ENCODE measurements around the gene STS.
A peak's percentile ranks its signal among the peaks of the same experiment; 100 is the strongest.
"Not testable (repeated sequence)": the region's sequence is repeated elsewhere in the genome, so short reads cannot be mapped to it uniquely, and the experiment has no call there.

Gene STS

DNA sequence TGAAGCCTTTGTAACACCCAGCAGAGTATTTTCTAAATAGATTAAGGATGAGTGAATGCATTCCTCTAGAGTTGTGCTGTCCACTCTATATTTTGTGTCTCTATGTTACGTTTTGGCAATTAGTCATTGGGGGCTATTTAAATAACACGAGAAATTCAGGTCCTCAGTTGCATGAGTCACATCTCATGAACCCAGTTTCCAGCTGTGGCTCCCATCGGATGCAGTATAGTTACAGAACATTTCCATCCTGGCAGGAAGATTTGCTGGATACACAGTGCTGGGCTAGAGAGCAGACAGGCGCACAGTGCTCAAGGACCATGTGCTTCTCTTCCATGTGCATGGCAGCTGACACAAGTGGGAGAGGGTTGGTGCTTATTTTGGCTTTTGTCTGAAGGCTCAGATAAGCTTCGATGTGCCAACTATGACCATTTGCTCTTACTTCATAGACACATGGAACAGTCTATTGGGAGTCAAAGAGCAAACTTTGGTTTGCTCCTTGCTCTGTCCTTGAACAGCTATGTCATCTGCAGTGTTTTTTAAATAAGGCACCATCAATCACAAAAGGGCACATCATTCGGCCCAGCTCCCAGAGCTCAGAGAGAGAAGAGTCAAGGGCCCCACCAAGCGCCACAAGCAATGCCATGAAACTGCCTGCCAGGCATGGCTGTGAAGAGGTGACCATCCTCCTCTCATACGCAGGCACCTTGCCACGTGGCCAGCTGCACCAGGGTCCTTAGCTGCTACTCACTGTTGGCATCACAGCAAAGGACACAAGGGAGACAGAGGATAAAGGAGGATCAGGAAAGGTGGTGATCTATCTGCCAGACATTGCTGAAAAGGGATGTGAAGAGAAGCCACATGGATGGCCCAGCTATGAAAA is 8.1 kb upstream of the STS start:
- DNase-seq = no peak

DNA sequence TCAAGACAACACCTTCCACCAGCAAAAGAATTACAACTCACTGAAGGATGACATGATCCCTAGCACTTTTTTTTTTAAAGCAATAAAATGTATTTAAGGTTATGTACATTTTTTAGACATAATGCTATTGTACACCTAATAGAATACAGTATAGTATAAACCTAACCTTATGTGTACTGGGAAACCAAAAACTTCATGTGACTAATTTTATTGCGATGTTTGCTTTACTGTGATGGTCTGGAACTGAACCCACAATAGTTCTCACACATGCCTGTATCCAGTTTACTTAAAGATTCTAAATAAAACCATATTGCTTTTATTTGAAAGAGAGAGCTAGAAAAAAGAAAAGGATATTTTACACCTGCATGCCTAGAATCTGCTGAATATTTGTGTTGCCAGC is 4.4 kb upstream of the STS start:
- DNase-seq = no peak

DNA sequence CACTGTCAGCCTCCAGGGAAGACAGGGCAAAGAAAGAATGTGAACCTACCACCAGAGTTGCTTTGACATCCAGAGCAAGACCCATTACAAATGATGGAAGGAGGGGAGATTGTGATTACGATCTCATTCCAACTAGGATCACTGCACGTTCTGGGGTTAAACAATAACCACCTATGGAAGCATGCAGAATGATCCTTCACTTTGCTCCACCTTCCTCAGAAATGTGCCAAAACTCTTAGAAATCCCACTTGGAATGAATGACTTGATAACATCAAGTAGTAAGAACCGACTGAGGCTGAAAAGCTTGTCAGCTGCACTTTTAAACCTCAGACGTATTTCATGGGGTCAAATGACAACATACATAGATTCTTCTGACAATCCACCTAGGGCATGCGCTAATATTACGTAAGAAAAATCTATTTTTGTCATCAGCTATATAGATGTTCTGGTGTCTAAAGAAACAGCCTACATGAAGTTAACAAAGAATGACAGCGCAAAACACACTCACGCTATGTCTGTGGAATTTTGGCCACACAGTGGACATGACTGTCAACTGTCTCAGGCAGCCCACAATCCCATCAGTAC is 3.5 kb upstream of the STS start:
- no peak for DNase-seq

DNA sequence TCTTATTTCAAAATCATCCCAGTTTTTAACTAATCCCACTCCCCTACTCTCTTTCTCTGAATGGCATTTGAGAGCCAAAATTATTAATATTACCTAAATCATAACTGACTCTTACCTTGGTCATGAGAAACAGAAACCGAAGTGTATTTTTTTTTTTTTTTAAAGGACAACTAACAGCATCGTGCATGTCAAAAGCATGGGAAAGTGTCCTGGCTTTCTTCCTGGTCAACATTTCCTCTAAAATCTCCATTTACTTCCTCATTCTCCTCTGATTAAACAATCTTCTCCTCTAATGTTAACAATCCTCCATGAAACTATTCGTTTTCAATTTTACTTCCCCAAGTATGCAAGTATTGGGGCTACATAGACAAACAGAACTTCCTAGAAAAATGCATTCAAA is 2.1 kb upstream of the STS start:
- no peak for DNase-seq

DNA sequence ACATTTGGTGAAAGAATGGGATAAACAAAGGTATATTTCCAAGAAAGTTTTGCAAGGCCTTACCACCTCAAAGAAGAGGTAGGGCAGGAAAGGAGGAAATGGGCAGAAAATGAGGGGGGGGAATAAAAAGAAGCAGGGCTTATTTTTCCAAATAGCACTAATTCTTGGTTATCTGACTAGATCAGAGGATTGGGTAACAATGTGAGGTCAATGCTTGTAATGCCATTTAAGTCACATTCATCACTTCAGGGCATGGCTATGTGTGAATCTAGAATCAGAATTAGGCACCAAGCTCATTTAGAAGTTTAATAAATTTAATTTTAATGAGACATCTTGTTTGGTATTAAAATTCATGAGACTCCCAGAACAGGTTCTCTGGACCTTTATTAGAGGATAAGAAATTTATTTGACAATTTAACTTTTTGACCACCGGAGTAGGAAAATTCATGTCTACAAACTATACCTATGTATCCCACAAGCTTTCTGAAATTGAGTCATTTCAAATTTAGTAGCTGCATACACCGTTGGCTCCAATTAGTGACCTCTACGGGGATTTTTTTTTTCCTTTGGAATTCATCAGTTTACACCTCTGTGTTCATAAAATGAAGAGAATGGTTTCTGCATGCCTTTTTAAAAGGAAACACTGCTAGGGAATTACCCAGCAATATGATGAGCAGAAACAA is 1.4 kb upstream of the STS start:
- DNase-seq = no peak

DNA sequence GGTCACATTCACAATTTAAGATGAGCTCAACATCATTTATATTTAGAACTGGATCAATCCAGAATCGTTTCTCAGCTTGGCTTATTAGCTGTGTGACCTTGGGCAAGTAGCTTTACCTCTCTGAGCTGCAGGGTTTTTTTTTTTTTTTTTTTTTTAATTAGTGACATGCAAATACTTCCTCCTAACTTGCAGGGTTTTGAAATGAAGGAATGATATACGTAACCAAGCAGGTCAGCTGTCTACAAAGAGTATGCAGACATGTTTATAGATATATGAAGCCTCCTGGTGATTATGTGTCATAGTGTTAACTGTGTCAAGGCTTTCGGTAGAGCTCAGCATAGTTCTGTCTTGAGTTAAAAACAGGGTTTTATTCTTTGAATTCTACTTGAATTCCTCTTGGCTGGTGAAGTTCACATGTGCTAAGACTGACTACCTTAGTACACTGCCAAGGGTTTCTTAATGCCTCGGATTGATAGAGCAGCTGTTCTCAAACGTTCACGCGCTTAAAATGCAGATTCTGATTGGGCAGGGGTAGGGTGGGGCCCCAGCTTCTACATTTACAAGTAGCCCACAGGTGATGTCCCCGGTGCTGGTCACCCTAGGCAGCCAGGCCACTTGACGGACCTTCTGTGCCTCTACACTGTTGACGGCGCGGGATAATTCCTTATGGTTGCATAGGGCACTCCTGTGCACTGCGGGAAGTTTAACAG is 654 bp upstream of the STS start:
- no peak for DNase-seq

DNA sequence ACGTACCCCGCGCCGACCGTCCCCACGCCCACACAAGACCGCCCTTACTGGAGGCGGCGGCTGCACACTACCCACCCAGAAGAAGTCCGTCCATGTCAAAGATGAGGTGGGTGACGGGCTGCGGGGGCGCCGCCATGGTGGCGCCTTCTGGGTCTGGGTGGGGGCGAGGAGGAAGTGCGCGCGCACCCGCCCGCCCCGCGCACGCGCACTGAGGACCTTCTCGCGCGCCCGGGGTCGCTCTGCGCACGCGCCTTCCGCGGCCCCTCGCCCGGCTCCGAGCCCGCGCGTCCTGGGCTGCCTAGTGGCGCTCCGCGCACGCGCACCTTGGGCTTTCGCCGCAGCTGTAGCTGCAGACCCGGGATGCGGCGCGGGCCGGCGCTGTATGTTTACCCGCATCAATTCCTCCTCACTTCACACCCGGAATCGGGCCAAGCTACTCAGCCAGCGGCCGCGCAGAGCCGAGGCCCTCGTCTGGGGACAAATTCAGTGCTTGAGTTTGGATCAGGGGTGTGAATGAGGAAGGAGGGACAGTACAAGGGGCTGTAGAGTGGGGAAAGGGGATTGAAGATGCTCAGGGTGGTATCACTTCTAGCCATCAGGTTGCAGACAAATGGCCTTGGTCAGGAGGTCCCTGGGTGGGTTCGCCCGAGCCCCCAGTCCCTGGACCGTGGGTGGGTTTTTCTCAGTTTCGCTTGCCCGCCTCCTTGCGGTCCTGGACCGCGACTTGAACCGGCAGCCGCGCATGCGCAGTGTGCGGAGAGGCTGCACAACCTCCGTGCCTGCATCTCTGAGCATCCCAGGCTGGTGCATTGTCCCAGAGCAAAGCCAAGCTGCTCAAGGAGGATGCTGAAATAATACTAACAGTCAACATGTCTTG is 704 bp downstream of the STS start, which contains the start of gene PUDP:
TSS of gene PUDP (minus strand) at position 176 of the 877 bp plus-strand sequence. CDS start at position 136, 40 bp downstream.
- DNase-seq = peak; percentile 94

DNA sequence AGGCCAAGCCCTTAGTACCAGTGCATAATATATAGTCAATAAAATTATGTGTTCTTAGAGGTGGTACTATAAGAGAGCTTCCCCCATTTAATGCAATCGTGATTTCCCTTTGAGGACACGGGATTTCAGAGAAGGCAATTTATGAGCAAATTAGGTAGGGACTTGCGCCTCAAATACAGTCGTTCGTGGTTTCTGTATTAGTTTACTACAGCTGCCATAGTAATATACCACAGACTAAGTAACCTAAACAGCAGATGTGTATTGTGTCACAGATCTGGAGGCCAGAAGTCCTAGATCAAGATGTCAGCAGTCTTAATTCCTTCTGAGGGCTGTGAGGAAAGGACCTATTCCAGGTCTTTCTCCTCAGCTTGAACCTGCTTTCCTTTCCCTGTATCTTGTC is 1.9 kb downstream of the STS start:
- DNase-seq = no peak

DNA sequence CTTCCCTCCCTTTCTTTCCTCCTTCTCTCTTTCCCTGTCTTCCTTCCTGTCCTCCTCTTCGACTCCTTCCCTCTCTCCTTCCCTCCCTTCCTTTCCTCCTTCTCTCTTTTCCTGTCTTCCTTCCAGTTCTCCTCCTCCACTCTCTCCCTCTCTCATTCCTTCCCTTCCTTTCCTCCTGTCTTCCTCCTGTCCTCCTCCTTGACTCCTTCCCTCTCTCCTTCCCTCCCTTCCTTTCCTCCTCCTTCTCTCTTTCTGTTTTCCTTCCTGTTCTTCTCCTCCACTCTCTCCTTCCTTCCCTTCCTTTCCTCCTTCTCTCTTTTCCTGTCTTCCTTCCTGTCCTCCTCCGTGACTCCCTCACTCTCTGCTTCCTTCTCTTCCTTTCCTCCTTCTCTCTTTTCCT is 5.7 kb downstream of the STS start:
- DNase-seq = no peak

DNA sequence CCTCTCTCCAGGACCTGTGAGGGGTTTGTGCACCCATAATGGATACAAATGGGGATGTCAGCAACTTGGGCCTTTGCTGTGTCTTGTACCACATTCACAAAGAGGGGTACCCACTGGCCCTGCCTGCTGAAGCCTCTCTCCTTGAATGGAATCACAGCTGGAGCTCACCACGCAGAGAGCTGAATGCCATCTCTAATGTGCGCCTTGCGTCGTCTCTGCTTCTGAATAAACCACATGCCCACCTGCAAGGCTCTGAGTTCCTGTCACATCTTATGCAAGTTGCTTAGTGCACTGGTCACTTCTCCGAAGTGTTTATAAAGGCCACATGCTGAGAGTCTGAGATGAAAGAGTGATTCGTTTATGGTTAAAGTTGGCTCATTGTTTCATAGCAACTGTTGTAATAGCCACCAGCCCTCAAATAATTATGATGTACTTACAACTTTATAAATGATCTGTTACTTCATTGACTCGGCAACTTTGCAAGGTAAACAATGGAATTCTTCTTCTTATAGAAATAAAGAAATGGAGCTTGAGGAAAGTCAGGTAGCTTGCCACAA is 6.6 kb downstream of the STS start:
- DNase-seq = no peak

DNA sequence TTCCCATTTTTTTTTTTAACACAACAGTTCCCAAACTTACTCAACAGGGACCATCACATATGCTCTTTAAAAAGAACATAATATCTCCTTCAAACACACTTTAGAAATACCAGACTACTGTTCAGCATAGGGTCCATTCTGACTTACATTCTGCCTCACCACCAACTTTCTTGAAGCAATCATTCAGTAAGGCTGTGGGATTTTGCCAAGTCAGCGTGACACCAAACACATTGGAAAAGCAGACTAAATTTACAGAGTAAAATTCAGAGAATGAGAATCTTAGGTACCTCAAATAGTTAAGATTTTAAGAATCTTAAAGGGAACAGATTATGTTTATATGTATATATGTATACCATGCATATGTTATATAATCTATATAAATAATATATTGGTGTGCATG is 7.7 kb downstream of the STS start:
- DNase-seq = no peak

DNA sequence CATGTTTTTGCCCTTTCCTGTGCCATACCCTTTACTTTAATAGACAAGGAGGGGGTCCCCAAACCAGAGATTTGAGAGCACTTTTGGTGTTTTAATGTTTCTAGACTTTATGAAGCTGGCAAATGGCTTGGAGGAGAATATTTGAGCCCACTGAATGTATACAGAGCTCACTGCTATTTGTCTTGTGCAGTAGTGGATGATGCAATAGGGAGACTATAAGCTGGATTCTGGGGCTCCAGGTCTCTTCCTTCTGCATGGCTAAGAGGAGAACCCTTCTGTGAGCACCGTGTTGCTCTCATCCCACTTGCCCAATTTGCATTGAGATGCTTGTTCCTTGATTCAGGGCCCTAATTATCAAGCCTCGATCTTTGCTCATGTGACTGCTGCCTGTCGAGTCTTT is 9.4 kb downstream of the STS start:
- DNase-seq = no peak

DNA sequence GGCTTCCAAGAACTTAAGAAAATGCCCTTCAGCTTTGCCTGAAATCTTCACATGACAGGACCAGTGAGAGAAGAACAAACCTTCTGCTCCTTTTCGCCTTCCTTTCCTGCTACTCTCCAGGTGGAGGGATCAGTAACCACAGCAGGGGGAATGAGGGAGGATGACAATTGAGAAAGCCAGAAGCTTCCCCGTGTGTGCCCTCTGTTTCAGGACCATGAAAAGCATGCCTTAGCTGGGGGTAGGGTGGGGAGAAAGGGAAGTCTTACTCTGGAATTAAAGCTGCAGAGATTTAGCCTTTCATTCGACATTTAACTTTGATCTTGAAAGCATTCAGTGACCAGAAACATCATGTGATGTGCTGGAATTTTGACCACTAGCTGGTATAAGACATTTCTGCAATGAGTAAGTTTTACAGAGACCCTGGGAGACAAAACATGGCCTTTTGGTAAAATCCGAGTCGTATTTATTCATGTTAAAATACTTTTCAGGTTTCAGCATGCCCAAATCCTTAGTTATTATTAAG is 11.0 kb downstream of the STS start:
- DNase-seq = no peak

DNA sequence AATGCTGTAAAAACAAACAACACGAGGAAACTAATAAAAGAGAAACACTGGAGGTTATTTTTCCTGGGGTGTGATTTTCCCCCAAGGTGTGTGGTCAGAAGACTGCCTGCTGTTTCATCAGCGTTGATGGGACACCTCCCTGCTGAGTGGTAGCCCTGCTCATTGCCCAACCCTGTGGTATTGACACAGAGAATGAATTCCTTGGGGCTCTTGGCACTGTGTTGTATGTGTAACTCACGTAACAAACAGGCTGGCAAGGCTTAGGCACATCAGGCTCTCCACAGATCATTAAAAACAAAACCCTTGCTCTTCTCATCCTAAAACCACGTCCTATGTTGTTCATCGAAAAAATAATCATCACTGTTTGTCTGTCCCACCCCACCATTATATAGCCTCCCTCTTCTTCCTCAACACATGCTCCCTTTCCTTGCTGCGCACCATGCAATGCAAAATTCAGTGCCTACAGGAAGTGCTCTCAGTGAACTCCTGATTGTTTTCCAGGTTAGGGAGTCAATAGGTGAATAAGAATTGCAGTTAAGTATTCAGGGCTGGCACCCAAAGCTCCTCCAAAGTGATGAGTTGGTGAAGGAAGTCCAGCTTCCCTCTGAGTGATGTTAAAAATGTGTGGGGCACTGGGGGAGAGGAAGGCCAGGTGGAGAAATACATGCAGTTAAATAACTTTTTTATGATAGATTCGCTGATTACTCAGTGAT is 11.8 kb downstream of the STS start:
- DNase-seq = no peak

DNA sequence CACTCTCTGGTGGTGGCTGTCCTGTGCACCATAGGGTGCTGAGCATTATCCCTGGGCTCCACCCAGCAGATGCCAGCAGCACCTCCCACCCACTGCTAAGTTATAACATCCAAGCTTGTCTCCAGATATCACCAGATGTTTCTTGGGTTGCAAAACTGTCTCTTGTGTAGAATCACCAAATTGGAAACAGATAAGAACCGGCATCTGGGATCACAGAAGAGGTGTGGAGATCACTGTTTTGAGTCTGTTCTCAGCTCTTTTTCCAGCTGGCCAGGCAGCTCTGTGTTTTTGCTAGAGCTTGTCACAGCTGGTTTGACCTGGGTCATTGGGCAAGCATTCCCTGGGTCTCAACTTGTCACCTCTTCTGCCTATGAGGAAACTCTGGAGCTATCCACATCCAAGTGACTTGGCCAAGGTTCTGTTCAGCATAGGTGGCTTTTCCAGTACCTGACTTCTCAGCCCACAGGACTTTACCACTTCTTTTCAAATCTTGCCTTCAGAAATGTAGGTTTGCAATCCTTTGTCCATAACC is 15.7 kb downstream of the STS start:
- no peak for DNase-seq

DNA sequence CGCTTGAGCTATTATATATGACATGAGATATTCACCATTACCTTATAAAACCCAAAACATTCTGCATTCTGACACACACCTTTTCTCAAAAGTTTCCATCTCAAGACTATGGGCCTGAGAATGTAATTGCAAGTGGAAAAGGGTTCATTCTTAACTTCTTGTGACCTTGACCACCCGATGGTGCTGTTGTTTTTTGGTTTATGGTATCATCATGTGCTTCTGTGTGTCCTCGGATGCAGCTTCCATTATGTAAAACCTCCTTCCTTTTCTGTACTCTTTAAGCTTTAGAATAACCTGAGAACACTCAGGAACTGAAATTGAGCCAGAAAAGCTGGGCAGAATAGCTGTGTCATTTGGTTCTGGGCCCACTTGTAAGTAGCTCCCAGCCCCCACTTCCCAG is 16.7 kb downstream of the STS start:
- no peak for DNase-seq

DNA sequence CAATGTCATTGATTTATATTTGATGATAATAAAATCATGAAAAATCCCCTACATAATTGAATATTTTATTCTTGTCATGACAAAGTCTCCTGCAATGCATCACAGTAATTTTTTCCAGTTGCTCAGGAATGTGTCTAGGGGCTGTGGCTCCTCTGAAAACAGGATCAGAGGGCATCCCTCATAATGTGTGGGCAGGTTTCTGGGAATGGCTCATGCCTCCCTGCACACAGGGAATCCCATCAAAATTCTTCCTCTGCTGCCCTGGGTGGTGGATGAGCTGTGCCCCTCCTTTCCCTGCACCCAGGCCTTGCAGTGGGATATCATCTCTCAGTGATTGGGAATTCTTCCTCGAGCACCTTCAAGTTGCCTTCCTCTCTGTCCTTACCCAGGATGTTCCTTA is 20.9 kb downstream of the STS start:
- DNase-seq = no peak

DNA sequence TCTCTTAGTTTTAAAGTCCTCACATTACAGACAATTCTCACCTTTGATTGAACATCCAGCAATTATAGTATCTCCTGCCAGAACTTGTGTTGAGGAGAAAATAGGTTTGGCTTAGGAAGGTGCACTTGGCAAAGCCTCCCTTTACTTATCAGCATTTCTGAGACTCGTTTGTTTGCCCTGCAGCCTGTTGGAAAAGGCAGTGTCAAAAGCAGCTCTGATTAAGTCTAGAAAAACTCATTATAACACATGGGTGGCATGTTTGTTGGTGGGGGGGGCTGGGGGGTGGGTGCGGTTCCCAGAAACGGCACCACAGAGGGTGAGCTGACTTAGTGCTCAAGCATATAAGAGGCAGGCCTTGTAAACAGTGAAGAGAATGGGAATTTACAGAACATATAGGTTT is 22.1 kb downstream of the STS start:
- DNase-seq = no peak

DNA sequence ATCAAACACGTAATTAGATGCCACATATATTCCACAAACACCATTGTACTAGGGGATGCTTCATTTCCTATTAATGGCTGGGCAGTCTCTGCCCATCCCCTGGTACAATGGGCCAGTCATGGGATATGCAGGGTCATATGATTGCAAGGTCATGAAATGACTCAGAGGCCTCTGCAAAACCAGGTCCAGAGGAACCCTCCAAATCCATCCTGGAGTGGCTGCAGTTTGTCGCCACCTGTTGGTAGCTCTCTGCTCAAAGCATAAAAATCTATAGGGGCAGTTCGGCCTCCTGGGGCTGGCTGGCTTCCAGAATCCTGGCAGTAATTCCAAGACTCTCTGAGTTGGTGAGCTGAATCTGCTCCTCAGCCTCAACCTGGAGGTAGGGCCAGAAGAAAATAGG is 23.4 kb downstream of the STS start:
- DNase-seq = peak; percentile 14

DNA sequence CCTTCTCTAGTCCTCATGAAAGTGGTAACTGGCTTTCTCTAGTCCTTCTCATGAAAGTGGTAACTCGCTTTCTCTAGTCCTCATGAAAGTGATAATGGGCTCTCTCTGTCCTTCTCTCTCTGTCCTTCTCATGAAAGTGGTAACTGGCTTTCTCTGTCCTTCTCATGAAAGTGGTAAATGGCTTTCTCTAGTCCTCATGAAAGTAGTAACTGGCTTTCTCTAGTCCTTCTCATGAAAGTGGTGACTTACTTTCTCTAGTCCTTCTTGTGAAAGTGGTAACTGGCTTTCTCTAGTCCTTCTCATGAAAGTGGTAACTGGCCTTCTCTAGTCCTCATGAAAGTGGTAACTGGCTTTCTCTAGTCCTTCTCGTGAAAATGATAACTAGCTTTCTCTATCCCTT is 31.3 kb downstream of the STS start:
- DNase-seq = not testable (repeated sequence)

DNA sequence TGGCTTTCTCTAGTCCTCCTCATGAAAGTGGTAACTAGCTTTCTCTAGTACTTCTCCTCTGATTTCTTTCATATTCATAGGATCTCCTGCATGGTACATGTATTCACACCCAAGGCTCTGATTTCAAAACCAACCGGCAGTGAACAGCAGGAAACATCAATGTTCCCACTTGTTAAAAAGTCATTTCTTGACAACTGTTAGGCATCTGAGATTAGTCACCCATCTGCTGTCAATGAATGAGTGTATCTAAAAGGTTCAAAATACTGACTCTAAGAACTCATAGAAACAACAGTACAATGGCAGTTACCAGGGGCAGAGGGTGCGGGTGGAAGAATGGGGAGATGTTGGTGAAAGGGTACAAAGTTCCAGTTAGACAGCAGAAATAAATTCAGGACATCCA is 31.9 kb downstream of the STS start:
- no peak for DNase-seq

All from femur (tissue), 1 donor.